Neutrophil (primary cell): ENCODE data around the gene EFTUD2.

Experiments
- H3K27ac ChIP-seq: fragments of 200-600 bp; sonication (generic); 2 replicates; pipeline ENCODE4 v1.5.1; 2016; ENCODE audit warnings: mild to moderate bottlenecking, moderate library complexity
- H3K27me3 ChIP-seq: fragments of 200-600 bp; sonication (generic); 2 replicates; pipeline ENCODE4 v1.6.0; 2016; ENCODE audit warnings: mild to moderate bottlenecking
- H3K36me3 ChIP-seq: fragments of 200-600 bp; sonication (generic); 2 replicates; pipeline ENCODE4 v1.5.1; 2017
- H3K4me1 ChIP-seq, 2 experiments: fragments of 200-600 bp in 1 of 2; sonication (generic) in 1 of 2; 1 replicate in 1 of 2; 2 replicates in 1 of 2; pipeline versions ENCODE4 v1.5.1 to v1.6.1; 2013 to 2016; ENCODE audit warnings: low read depth in 1 of 2, low read length in 1 of 2, mild to moderate bottlenecking in 1 of 2, moderate library complexity in 1 of 2; ENCODE audit not compliant: control insufficient read depth in 1 of 2, insufficient read depth in 1 of 2
- H3K4me3 ChIP-seq, 2 experiments: fragments of 200-600 bp in 1 of 2; sonication (generic) in 1 of 2; 1 replicate in 1 of 2; 2 replicates in 1 of 2; pipeline ENCODE4 v1.5.1; 2013 to 2016; ENCODE audit warnings: low read depth in 1 of 2, low read length in 1 of 2, mild to moderate bottlenecking in 1 of 2, moderate library complexity in 1 of 2
- H3K9me3 ChIP-seq: fragments of 200-600 bp; sonication (generic); 2 replicates; pipeline ENCODE4 v1.5.1; 2016
- TF ChIP-seq, protein P1 (sequence below): fragments of 200-600 bp; sonication (generic); IDR thresholded peaks from 2 replicates; pipeline ENCODE4 v1.5.1; 2016; ENCODE audit warnings: antibody characterized with exemption

Gene EFTUD2

DNA sequence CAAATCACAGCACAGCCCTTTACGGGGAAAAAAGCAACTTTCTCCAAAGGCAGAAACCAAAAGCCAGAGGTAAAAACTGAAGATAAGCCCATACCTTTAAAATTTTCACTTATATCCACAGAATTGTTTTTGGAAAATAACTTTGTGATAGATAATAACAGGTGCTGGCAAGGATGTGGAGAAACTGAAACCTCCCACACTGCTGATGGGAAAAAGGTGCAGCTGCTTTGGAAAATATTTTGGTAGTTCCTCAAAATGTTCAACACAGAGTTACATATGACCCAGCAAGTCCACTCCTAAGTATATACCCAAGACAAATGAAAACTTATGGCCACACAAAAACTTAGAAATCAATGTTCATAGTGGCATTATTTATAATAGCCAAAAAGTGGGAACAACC is 12.2 kb downstream of the EFTUD2 start:
- Histone ChIP-seq H3K36me3 (peaks cover 44% of the 10 kb centered on the region), H3K9me3 (no peaks in the 10 kb centered on the region), H3K4me3 (no peak overlapping the region), H3K27ac (peak overlapping the region; percentile 82), H3K4me1 (peaks cover 30 to 31% of the 10 kb centered on the region in 2 experiments), H3K27me3 (no peaks in the 10 kb centered on the region)
- TF ChIP-seq, protein P1, sequence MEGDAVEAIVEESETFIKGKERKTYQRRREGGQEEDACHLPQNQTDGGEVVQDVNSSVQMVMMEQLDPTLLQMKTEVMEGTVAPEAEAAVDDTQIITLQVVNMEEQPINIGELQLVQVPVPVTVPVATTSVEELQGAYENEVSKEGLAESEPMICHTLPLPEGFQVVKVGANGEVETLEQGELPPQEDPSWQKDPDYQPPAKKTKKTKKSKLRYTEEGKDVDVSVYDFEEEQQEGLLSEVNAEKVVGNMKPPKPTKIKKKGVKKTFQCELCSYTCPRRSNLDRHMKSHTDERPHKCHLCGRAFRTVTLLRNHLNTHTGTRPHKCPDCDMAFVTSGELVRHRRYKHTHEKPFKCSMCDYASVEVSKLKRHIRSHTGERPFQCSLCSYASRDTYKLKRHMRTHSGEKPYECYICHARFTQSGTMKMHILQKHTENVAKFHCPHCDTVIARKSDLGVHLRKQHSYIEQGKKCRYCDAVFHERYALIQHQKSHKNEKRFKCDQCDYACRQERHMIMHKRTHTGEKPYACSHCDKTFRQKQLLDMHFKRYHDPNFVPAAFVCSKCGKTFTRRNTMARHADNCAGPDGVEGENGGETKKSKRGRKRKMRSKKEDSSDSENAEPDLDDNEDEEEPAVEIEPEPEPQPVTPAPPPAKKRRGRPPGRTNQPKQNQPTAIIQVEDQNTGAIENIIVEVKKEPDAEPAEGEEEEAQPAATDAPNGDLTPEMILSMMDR: no peak

- no peak overlapping the region for H3K27ac ChIP-seq
- peaks cover 57% of the 10 kb centered on the region for H3K36me3 ChIP-seq
- no peaks in the 10 kb centered on the region for H3K27me3 ChIP-seq
- H3K4me3 ChIP-seq: no peak overlapping the region
- peaks cover 30 to 31% of the 10 kb centered on the region in 2 experiments for H3K4me1 ChIP-seq
- H3K9me3 ChIP-seq: no peaks in the 10 kb centered on the region
- TF ChIP-seq, protein P1: no peak
These were observed 14.3 kb downstream of the EFTUD2 start for GRCh38 chr17:44884941-44885340.

DNA sequence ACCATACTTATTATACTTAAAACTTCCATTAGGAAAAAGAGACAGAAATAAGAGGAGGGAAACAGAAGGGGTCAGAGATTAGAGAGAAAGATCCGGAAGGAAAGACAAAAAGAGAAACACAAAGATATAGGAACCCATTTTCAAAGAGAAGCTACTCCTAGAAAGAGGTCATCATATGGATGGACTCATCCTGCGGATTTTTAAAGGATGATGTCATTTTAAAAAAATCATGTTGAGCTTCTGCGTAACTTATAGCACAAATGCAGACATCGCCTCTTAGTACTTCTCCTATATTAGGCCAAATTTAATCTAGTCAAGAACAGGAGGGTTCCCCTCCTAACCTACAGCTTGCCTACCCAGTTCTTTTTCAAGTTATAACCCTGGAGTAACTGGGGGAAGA is 18.1 kb downstream of the EFTUD2 start:
- H3K27ac ChIP-seq: no peak overlapping the region
- H3K4me1 ChIP-seq: no peaks in the 10 kb centered on the region
- TF ChIP-seq, protein P1: no peak
- no peaks in the 10 kb centered on the region for H3K9me3 ChIP-seq
- no peaks in the 10 kb centered on the region for H3K27me3 ChIP-seq
- H3K4me3 ChIP-seq: no peak overlapping the region
- peaks cover 92% of the 10 kb centered on the region for H3K36me3 ChIP-seq

DNA sequence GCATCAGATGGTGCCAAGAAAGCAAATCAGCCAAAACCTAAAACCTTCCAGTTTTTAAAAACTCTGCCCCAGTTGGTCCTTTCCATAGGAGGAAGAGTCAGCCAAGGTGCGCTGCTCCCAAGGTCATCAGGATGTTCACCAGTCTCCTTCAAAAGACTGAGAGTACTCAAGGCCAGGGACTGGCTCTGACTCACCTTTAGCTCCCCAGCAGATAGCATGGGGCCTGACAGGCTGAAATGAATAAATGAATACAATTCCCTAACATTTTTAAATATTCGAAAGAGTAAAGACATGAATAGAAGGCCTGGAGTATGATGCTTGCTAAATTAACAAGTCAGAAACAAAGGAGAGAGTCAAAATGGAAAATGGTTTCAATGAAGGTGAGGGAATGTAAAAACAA is 19.2 kb downstream of the EFTUD2 start:
- Histone ChIP-seq H3K36me3 (peaks cover 94% of the 10 kb centered on the region), H3K9me3 (no peaks in the 10 kb centered on the region), H3K27me3 (no peaks in the 10 kb centered on the region), H3K4me1 (no peaks in the 10 kb centered on the region), H3K4me3 (no peak overlapping the region), H3K27ac (no peak overlapping the region)
- TF ChIP-seq, protein P1: no peak

GRCh38 chr17:44879376-44879775 is 19.9 kb downstream of the EFTUD2 start:
- no peaks in the 10 kb centered on the region for H3K9me3 ChIP-seq
- H3K4me1 ChIP-seq: no peaks in the 10 kb centered on the region
- peaks cover 94% of the 10 kb centered on the region for H3K36me3 ChIP-seq
- no peak overlapping the region for H3K4me3 ChIP-seq
- no peaks in the 10 kb centered on the region for H3K27me3 ChIP-seq
- no peak overlapping the region for H3K27ac ChIP-seq
- TF ChIP-seq, protein P1: no peak
